ENCODE measurements around the gene CCDC18.
A peak's percentile ranks its signal among the peaks of the same experiment; 100 is the strongest.
"Not testable (repeated sequence)": the region's sequence is repeated elsewhere in the genome, so short reads cannot be mapped to it uniquely, and the experiment has no call there.

The CCDC18 gene

GRCh38 chr1:93244298-93245069 is 64.0 kb downstream of the CCDC18 start:
- no peak for DNase-seq

DNA sequence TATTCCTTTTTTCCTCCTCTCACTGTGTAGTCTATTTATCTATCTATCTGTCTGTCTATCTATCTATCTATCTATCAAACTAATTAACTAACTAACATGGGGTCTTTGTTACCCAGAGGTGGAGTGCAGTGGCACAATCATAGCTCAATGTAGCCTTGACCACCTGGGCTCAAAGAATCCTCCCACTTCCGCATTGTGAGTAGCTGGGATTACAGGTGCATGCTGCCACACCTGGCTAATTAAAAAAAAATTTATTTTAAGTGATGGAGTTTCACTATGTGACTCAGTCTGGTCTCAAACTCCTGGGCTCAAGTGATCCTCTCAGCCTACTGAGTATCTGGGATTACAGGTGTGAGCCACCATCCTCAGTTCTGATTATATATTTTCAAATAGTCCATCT is 71.4 kb downstream of the CCDC18 start:
- no peak for DNase-seq

DNA sequence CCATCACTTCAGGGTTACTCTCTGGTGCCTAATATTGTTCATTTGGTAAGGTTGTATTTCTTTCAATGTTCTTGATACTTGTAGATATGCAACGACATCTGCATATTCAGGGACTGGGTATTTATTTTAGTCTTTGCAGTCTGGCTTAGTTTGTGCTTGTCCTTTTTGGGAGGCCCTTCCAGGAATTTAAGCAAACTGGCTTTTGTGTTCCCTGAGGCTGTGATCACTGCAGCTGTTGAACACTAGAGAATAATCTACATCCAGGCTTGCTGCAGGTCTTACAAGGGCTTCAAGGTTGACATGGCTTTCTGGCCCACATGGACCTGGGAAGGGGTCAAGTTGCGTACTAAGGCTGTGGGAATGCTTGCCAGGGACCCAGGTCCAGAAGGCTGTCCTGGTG is 72.1 kb downstream of the CCDC18 start:
- DNase-seq = no peak

- no peak for DNase-seq
Observed at GRCh38 chr1:93253516-93253915, 73.0 kb downstream of the CCDC18 start.

- DNase-seq = no peak
Observed at GRCh38 chr1:93255222-93256079, 74.9 kb downstream of the CCDC18 start.

DNA sequence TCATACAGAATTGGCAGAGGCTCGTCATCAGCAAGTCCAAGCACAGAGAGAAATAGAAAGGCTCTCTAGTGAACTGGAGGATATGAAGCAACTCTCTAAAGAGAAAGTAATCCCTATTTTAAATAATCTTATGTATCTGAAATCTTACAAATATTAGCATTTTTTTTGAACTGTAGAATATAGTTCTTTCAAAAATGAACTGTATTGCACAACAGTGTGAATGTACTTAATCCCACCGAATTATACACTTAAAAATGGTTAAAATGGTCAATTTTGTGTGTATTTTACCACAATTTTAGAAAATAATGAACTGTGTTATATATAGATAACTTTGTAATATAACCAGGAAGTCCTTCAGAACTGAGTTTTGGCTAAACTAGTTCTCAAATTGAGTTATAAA is 75.9 kb downstream of the CCDC18 start:
- no peak for DNase-seq

DNA sequence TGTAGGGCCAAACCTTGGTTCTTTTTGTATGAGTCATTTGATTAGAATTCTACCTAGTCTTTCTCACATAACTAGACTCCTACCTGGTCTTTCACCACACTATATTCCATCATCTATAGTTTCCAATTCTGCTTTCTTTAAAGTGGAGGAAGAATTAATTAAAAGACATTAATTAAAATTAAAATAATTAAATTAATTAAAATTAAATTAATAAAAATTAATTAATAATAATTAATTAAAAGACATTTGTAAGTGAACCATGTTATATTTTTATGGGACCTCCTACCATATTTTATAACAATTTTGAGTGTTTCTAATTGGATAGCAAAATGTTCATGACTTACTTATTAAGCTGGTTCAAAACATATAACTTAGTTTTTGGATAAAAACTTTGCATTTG is 77.4 kb downstream of the CCDC18 start:
- no peak for DNase-seq

DNA sequence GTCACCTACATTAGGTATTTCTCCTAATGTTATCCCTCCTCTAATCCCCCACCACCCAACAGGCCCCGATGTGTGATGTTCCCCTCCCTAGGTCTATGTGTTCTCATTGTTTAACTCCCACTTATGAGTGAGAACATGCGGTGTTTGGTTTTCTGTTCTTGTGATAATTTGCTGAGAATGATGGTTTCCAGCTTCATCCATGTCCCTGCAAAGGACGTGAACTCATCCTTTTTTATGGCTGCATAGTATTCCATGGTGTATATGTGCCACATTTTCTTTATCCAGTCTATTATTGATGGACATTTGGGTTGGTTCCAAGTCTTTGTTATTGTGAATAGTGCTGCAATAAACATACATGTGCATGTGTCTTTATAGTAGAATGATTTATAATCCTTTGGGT is 80.2 kb downstream of the CCDC18 start:
- not testable (repeated sequence) for DNase-seq

GRCh38 chr1:93262645-93263044 is 82.1 kb downstream of the CCDC18 start:
- peak; percentile 34 for DNase-seq

- DNase-seq = not testable (repeated sequence)
Observed at GRCh38 chr1:93268888-93269287, 88.4 kb downstream of the CCDC18 start.

DNA sequence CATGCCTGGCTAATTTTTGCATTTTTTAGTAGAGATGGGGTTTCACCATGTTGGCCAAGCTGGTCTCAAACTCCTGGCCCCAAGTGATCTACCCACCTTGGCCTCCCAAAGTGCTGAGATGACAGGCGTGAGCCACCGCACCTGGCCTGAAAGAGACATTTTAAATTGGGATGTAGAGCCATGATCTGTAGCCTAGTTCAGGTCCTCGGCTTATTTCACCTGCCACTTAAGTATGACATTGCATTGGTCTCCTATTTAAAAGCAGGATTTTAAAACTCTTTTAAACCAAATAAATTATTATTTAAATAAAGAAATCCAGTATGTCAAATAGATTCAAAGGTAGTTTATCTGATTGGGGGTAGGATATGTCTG is 94.7 kb downstream of the CCDC18 start:
- DNase-seq = not testable (repeated sequence)

- peak; percentile 81 for DNase-seq
Observed at GRCh38 chr1:93275634-93276295, 95.2 kb downstream of the CCDC18 start.

DNA sequence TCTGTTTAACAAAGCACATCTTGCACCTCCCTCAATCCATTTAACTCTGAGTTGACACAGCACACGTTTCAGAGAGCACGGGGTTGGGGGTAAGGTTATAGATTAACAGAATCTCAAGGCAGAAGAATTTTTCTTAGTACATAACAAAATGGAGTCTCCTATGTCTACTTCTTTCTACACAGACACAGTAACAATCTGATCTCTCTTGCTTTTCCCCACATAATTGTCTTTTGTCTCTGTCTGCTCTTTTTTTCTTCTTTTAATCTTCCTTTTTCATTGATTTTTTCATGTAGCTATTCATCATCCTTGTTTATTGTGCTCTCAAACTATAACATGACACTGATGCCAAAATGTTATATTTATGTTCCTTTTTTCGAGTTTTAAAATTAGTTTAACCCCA is 97.0 kb downstream of the CCDC18 start:
- DNase-seq = not testable (repeated sequence)

DNA sequence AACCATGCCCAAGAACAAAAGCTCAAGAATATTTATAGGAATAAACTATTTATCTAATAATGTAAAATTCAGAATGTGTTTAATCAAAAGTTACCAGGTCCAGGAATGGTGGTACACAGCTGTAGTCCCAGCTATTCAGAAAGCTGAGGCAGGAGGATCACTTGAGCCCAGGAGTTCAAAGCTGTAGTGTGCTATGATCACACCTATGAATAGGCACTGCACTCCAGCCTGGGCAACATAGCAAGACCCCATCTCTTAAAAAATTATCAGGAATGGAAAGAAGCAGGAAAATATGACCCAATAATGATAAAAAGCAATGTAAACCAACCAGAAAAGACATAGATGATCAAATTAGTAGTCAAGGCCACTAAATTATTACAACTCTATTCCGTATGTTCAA is 103.0 kb downstream of the CCDC18 start:
- no peak for DNase-seq

DNA sequence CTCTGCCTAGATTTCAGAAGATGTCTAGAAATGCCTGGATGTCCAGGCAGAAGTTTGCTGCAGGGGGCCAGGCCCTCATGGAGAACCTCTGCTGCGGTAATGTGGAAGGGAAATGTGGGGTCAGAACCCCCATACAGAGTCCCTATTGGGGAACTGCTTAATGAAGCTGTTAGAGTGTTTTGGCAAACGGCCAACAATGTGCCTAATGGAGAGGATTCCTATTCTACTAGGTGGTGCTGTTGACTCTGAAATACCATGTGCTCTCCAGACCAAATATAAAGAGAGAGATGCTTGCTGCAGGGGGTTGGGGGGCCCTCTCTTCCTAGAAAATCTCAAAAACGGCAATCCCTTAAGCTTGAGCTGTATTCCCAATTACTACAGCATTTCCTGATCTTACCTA is 108.0 kb downstream of the CCDC18 start:
- DNase-seq = peak; percentile 30

GRCh38 chr1:93296555-93297154 is 116.1 kb downstream of the CCDC18 start:
- no peak for DNase-seq

DNA sequence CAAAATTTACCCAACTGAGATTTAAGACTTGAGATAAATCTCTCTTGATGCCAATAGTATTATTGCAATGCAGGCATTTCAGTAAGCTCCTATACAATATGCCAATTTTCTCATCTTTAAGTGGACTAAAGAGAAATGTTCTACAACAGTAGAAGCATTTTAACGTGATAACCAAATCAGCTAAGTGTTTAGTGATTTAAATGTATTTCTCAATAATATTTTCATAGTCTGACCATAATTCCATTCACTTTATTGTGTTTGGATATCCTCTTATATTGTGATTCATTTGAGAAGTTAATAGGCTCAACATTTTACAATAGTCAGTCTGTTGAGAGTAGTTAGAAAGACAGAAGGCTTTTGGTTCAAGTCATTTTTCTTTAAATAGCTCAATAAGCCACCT is 120.6 kb downstream of the CCDC18 start:
- no peak for DNase-seq

DNA sequence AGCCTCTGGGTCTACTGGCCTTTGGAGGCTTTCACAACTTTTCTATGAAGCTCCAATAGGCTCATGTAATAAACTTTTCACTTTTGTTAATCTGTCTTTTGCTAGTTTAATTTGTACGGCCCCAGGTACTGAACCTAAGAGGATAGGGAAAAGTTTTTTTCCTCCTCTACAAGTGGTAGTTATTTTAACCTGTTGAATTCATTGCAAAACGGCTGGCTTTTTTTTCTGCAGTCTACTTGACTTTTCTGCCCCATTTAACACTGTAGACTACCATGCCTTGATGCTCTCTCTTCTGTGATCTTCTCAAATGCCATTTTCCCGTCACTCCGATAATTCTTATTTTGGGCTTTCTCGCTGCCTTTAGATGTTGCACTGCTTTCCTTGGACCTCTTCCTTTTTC is 121.6 kb downstream of the CCDC18 start:
- DNase-seq = no peak

DNA sequence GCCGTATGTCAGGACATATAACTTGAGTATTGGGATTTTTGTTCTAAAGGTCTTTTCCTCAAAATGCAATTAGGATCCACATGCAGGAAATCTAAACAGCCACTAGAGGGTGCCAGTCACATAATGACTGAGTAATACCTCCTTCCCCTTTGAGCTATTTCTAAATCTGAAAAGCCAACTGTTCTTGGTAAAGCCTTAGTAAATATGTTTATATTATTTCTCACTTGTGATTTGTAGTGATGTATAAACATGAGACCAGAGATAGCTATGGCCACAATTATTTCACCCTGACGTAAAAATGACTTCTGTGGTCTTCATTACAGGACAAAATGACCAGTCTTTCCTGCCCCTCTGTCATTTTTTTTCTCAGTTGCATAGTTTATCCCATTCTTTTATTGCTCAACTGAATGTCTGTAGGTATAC is 124.2 kb downstream of the CCDC18 start:
- peak; percentile 90 for DNase-seq

- no peak for DNase-seq
Observed at GRCh38 chr1:93306920-93307319, 126.4 kb downstream of the CCDC18 start.

- DNase-seq = no peak
Observed at GRCh38 chr1:93313026-93313425, 132.5 kb downstream of the CCDC18 start.

GRCh38 chr1:93317207-93317606 is 136.7 kb downstream of the CCDC18 start:
- DNase-seq = no peak

GRCh38 chr1:93317943-93318342 is 137.4 kb downstream of the CCDC18 start:
- no peak for DNase-seq
